ENCODE data around the gene NMRAL1.

DNA sequence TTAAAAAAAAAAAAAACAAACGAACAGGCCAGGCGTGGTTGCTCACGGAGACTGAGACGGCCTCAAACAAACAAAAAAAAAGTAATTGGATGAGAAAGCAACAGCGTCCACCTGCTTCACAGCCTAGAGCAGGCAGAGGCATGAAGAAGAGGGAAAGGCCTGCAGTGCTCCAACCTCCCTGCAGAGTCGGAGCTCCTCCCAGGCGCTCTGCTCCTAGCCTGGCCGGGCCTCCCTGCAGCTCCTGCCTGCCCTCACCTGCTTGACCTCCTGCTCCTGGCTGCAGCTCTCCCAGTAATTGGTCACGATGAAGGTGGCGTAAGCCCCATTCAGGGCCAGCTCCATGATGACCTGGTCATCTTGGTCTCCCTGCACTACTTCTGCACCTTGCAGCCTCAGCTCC, 5.5 kb downstream of the NMRAL1 start:
- no peak for TF ChIP-seq CTCF (IDR thresholded peaks at IDR 0.05; ENCODE audit: insufficient read depth, low read length, poor library complexity, severe bottlenecking)
- no peak for TF ChIP-seq EZH2phosphoT487 (conservative IDR thresholded peaks at IDR 0.05; ENCODE audit: low read length)

Measured in SU-DHL-6 (cell line).